GM12892 (cell line): ENCODE data around the gene CNTNAP5.

Source experiments
- DNase-seq: peaks from one replicate; pipeline ENCODE4 v3.0.0; 2011; ENCODE audit not compliant: insufficient read length
- FAIRE-seq: peaks from 2 replicates; lab custom pipeline; 2011; peaks lifted over from hg19 to GRCh38; lab: Jason Lieb, UNC
- POLR2A ChIP-seq: IDR thresholded peaks from 2 replicates; pipeline ENCODE4 v1.6.1; 2011; ENCODE audit warnings: low read depth, low read length, control low read depth
- POLR2AphosphoS5 ChIP-seq: IDR thresholded peaks from 2 replicates; pipeline ENCODE4 v1.6.1; 2011; ENCODE audit warnings: low read depth, low read length, control low read depth
- TAF1 ChIP-seq: IDR thresholded peaks from 2 replicates; pipeline ENCODE4 v1.6.1; 2011; ENCODE audit warnings: low read depth, mild to moderate bottlenecking, control low read depth, low read length, borderline replicate concordance

The CNTNAP5 gene

GRCh38 chr2:124834331-124834730 is 809.2 kb downstream of the CNTNAP5 start:
- FAIRE-seq: no peak
- TF ChIP-seq POLR2A (no peak), POLR2AphosphoS5 (no peak), TAF1 (no peak)
- no peak for DNase-seq

- DNase-seq (no peak), FAIRE-seq (no peak)
- TF ChIP-seq POLR2AphosphoS5 (no peak), TAF1 (no peak), POLR2A (no peak)
Observed at GRCh38 chr2:124835331-124835730, 810.2 kb downstream of the CNTNAP5 start.

- TF ChIP-seq POLR2A (no peak), POLR2AphosphoS5 (no peak), TAF1 (no peak)
- FAIRE-seq: no peak
- DNase-seq: no peak
Observed at GRCh38 chr2:124836416-124836815, 811.3 kb downstream of the CNTNAP5 start.

GRCh38 chr2:124837496-124837895 is 812.4 kb downstream of the CNTNAP5 start:
- no peak for TF ChIP-seq POLR2AphosphoS5
- TF ChIP-seq POLR2A: no peak
- TF ChIP-seq TAF1: no peak
- no peak for FAIRE-seq
- DNase-seq: no peak

- no peak for DNase-seq
- no peak for TF ChIP-seq POLR2A
- FAIRE-seq: no peak
Observed at GRCh38 chr2:124838406-124838805, 813.3 kb downstream of the CNTNAP5 start.

GRCh38 chr2:124867247-124867646 is 842.2 kb downstream of the CNTNAP5 start:
- FAIRE-seq (no peak), DNase-seq (no peak)
- TF ChIP-seq POLR2AphosphoS5: no peak
- TF ChIP-seq POLR2A: no peak
- TF ChIP-seq TAF1: no peak

GRCh38 chr2:124874219-124874618 is 849.1 kb downstream of the CNTNAP5 start:
- no peak for TF ChIP-seq POLR2AphosphoS5
- no peak for TF ChIP-seq POLR2A
- TF ChIP-seq TAF1: no peak
- DNase-seq: no peak
- no peak for FAIRE-seq

- TF ChIP-seq TAF1 (no peak), POLR2A (no peak), POLR2AphosphoS5 (no peak)
- DNase-seq (no peak), FAIRE-seq (no peak)
Observed at GRCh38 chr2:124874676-124875075, 849.6 kb downstream of the CNTNAP5 start.

- FAIRE-seq (no peak), DNase-seq (no peak)
- no peak for TF ChIP-seq POLR2A
- no peak for TF ChIP-seq TAF1
- no peak for TF ChIP-seq POLR2AphosphoS5
Observed at GRCh38 chr2:124875627-124876244, 850.6 kb downstream of the CNTNAP5 start.

GRCh38 chr2:124877141-124877577 is 852.1 kb downstream of the CNTNAP5 start:
- no peak for TF ChIP-seq TAF1
- TF ChIP-seq POLR2A: no peak
- TF ChIP-seq POLR2AphosphoS5: no peak
- DNase-seq: no peak
- no peak for FAIRE-seq

- FAIRE-seq (no peak), DNase-seq (no peak)
- TF ChIP-seq TAF1 (no peak), POLR2A (no peak), POLR2AphosphoS5 (no peak)
Observed at GRCh38 chr2:124879640-124880039, 854.6 kb downstream of the CNTNAP5 start.

GRCh38 chr2:124880995-124881394 is 855.9 kb downstream of the CNTNAP5 start:
- DNase-seq: no peak
- FAIRE-seq: no peak
- TF ChIP-seq POLR2AphosphoS5 (no peak), TAF1 (no peak), POLR2A (no peak)

- FAIRE-seq: no peak
- DNase-seq: no peak
- no peak for TF ChIP-seq TAF1
Observed at GRCh38 chr2:124882423-124882822, 857.3 kb downstream of the CNTNAP5 start.

GRCh38 chr2:124883595-124883994 is 858.5 kb downstream of the CNTNAP5 start:
- FAIRE-seq (no peak), DNase-seq (no peak)
- TF ChIP-seq POLR2AphosphoS5: no peak
- no peak for TF ChIP-seq POLR2A
- TF ChIP-seq TAF1: no peak
